Naive B cell (primary cell): ENCODE measurements around the gene PFKFB4. TPM values are rescaled to one million over a fixed set of nuclear protein-coding genes. Genes with fewer than 3 reads are reported as not detected.

ENCODE experiments used
- ATAC-seq, 2 donors: fragments of 150-1000 bp; cut with Tn5 transposase; 2 replicates each; pipeline ENCODE4 v1.10.0; 2021; ENCODE audit warnings: low read depth in 2 of 2, mild to moderate bottlenecking in 2 of 2, moderate library complexity in 2 of 2
- DNase-seq: peaks from one replicate; pipeline ENCODE4 v3.0.0; 2022
- H3K27ac Mint-ChIP-seq, 6 donors: one replicate each; pipeline ENCODE4 v1.8.0; 2020 to 2022; ENCODE audit warnings: mild to moderate bottlenecking in 6 of 6, mixed read lengths in 6 of 6, moderate library complexity in 5 of 6, inconsistent platforms in 2 of 6
- H3K27me3 Mint-ChIP-seq, 3 donors: one replicate each; pipeline ENCODE4 v1.8.0; 2021 to 2022; ENCODE audit warnings: mixed read lengths in 3 of 3, mild to moderate bottlenecking in 1 of 3
- H3K36me3 Mint-ChIP-seq, 2 donors: one replicate each; pipeline ENCODE4 v1.8.0; 2020 to 2022; ENCODE audit warnings: mixed read lengths in 2 of 2, inconsistent platforms in 1 of 2, mild to moderate bottlenecking in 1 of 2
- H3K4me1 Mint-ChIP-seq, 3 donors: one replicate each; pipeline ENCODE4 v1.8.0; 2020 to 2022; ENCODE audit warnings: mixed read lengths in 3 of 3, inconsistent platforms in 1 of 3, mild to moderate bottlenecking in 1 of 3, moderate library complexity in 1 of 3
- H3K4me3 Mint-ChIP-seq, 8 donors: one replicate each; pipeline ENCODE4 v1.8.0; 2020 to 2022; ENCODE audit warnings: mild to moderate bottlenecking in 8 of 8, mixed read lengths in 8 of 8, moderate library complexity in 8 of 8, inconsistent platforms in 2 of 8
- H3K9me3 Mint-ChIP-seq, 7 donors: one replicate each; pipeline ENCODE4 v1.8.0; 2020 to 2022; ENCODE audit warnings: mixed read lengths in 7 of 7, mild to moderate bottlenecking in 5 of 7, inconsistent platforms in 2 of 7, moderate library complexity in 1 of 7
- polyA plus RNA-seq, 6 donors: library from polyadenylated mRNA; unstranded; fragments of 300-500 nt; fragmentation: Illumina TruSeq; gene quantifications; one replicate each; pipeline ENCODE4 v1.2.3, GENCODE V29; 2021; ENCODE audit warnings: low read depth in 6 of 6

The PFKFB4 gene
- polyA plus RNA-seq, 6 donors from 2014 or later, result 0.60 to 1.7 (median 0.73) TPM; not detected in 1

DNA sequence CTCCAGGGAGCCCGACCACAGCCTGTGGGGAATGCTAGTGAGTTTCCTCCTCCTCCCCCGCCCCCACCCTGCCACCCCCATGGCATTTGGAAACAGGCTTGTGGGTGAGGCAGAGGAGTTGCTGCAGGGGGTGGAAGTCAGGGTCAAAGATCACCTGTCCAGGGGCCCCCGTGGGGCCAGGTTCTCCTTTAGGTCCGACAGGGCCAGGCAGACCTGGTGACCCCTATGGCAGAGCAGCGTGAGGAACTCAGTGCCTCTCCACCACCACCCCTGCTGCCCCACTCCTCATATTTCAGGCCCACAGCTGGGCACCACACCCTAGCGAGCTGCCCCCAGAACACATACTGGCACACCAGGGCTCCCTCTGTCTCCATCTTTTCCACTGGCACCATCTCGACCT lies 15.9 kb upstream of the PFKFB4 start:
- no peaks in the 10 kb centered on the region for H3K4me1 Mint-ChIP-seq
- H3K4me3 Mint-ChIP-seq, result no peak overlapping the region
- no peak for ATAC-seq
- no peak for DNase-seq
- no peaks in the 10 kb centered on the region for H3K36me3 Mint-ChIP-seq
- H3K9me3 Mint-ChIP-seq, result no peaks in the 10 kb centered on the region
- no peaks in the 10 kb centered on the region for H3K27me3 Mint-ChIP-seq
- H3K27ac Mint-ChIP-seq, result peak overlapping the region in 2 of 6 donors; percentile 33 to 49

DNA sequence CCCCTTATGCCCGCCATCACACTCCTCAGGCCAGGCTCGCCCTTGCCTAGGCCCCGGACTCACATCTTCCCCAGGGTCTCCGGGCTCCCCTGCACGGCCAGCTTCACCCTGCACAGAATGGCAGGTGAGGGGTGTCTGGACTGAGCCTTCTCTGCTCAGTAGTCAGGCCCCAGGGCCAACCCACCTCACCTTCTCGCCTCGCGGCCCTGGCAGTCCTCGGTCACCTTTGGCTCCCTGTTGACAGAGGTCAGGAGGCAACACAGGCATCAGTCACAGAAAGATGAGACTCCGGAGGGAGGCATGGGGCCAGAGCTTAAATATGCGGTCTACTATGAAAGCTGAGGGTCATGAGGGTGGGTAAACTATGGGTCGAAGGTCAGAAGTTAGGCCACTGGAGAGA lies 15.3 kb upstream of the PFKFB4 start:
- no peaks in the 10 kb centered on the region for H3K9me3 Mint-ChIP-seq
- H3K36me3 Mint-ChIP-seq, result no peaks in the 10 kb centered on the region
- H3K4me3 Mint-ChIP-seq, result no peak overlapping the region
- H3K27me3 Mint-ChIP-seq, result no peaks in the 10 kb centered on the region
- H3K4me1 Mint-ChIP-seq, result no peaks in the 10 kb centered on the region
- DNase-seq (no peak), ATAC-seq (no peak)
- no peak overlapping the region for H3K27ac Mint-ChIP-seq

DNA sequence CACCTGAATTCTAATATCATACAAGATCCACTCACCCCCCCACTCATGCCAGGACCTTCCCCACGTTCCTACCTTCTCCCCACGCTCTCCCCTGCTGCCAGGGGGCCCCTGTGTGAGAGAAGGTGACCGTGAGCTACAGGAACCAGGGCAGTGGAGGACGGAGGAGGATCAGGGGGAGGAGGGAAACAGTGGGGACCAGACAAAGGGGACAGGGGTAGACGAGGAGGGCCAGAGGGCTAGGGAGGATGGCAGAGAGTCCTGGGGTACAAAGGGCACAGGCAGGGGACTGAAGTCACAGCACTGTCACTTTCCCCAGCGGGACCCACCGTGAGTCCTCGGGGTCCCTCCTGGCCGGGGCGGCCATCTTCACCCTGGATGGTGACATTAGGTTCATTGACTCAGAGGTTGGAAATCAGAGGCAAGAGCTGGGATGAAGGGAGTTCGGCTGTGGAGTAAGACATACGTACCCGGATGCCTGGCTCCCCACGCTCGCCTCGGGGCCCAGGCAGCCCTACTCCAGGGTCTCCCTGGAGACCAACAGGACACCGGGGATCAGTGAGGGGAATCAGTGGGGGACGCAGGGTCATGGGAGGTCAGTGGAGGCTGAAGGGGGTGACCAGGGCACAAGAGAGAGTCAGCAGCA lies 13.3 kb upstream of the PFKFB4 start:
- DNase-seq (no peak), ATAC-seq (no peak)
- no peaks in the 10 kb centered on the region for H3K4me1 Mint-ChIP-seq
- H3K4me3 Mint-ChIP-seq, result peak overlapping the region in 1 of 8 donors; percentile 52
- H3K9me3 Mint-ChIP-seq, result no peaks in the 10 kb centered on the region
- H3K36me3 Mint-ChIP-seq, result no peaks in the 10 kb centered on the region
- H3K27ac Mint-ChIP-seq, result peak overlapping the region in 1 of 6 donors; percentile 95
- no peaks in the 10 kb centered on the region for H3K27me3 Mint-ChIP-seq

DNA sequence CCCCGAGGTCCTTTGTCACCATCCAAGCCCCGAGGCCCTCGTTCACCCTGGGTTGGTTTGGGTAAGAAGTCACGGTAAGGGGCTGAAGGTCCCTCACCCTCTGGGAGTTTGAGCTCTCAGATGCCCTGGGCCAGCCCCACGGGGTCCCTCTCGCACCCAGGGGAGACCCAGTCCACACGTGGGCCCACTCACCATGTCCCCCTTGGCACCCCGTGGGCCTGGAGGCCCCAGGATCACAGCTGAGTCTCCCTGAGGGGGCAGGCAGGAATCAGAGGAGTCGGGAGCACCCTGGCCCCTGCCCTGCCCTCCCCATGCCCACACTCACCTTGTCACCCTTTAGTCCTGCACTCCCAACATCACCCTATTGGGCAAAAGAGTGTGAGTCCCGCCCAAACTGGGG lies 12.8 kb upstream of the PFKFB4 start:
- Mint-ChIP-seq H3K9me3 (no peaks in the 10 kb centered on the region), H3K36me3 (no peaks in the 10 kb centered on the region), H3K27ac (no peak overlapping the region), H3K4me3 (peak overlapping the region in 1 of 8 donors; percentile 52), H3K27me3 (no peaks in the 10 kb centered on the region), H3K4me1 (no peaks in the 10 kb centered on the region)
- ATAC-seq (no peak), DNase-seq (no peak)

DNA sequence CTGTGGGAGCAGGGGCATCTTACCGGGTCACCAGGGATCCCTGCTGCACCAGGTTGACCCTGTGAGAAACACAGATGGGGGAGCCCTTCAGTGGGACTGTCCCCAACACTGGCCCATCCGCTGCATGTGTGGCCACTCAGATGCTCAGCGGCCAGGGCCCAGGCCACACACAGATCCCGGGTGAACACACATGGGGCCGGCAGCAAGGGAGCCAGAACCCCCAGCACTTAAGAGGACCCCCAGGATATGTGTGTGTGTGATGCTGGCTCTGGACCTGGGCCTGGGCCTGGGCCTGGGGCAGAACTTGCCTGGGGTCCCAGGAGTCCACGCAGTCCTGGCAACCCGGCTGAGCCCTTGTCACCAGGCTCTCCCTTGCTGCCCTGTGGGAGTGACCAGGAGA lies 11.9 kb upstream of the PFKFB4 start:
- H3K9me3 Mint-ChIP-seq, result no peaks in the 10 kb centered on the region
- H3K4me3 Mint-ChIP-seq, result no peak overlapping the region
- no peaks in the 10 kb centered on the region for H3K4me1 Mint-ChIP-seq
- H3K27ac Mint-ChIP-seq, result no peak overlapping the region
- no peaks in the 10 kb centered on the region for H3K27me3 Mint-ChIP-seq
- H3K36me3 Mint-ChIP-seq, result no peaks in the 10 kb centered on the region
- ATAC-seq (no peak), DNase-seq (no peak)

DNA sequence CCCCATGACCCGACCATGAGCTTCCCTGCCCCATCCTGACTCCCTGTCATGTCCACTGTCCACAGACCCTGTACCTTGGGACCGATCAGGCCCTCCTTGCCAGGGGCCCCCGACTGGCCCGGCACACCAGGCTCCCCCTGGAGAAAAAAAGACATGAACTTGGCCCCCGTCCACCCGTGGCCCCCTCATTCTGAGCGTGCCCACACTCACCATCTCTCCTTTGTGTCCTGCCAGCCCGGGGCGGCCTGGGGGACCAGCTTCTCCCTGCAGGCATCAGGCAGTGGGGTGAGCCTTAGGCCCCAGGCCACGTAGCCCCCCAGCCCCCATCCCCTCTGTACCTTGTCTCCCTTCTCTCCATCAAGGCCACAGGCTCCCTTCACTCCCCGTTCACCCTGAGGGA lies 10.9 kb upstream of the PFKFB4 start:
- H3K4me1 Mint-ChIP-seq, result no peaks in the 10 kb centered on the region
- DNase-seq (no peak), ATAC-seq (no peak)
- no peaks in the 10 kb centered on the region for H3K9me3 Mint-ChIP-seq
- H3K4me3 Mint-ChIP-seq, result no peak overlapping the region
- H3K27ac Mint-ChIP-seq, result no peak overlapping the region
- H3K27me3 Mint-ChIP-seq, result no peaks in the 10 kb centered on the region
- no peaks in the 10 kb centered on the region for H3K36me3 Mint-ChIP-seq

DNA sequence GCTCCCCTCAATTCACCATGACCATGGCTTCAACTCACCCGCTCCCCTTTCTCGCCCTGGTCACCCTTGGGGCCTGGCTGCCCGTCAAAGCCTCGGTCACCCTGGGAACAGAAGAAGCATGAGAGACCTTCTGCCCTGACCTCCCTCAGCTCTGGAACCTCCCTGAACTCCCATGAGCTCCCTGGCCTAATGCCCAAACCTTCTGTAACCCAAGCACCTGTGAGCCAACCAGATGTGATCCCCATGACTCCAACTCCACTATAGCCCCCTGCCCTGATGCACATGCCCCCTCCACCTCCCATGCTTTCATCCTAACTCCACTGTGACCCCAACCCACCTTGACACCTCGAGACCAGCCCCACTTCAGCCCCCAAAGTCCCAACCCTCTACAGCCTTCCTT lies 10.5 kb upstream of the PFKFB4 start:
- Mint-ChIP-seq H3K36me3 (no peaks in the 10 kb centered on the region), H3K9me3 (no peaks in the 10 kb centered on the region), H3K27me3 (no peaks in the 10 kb centered on the region), H3K27ac (peak overlapping the region in 2 of 6 donors; percentile 77 to 80), H3K4me1 (no peaks in the 10 kb centered on the region), H3K4me3 (no peak overlapping the region)
- no peak for ATAC-seq
- no peak for DNase-seq

DNA sequence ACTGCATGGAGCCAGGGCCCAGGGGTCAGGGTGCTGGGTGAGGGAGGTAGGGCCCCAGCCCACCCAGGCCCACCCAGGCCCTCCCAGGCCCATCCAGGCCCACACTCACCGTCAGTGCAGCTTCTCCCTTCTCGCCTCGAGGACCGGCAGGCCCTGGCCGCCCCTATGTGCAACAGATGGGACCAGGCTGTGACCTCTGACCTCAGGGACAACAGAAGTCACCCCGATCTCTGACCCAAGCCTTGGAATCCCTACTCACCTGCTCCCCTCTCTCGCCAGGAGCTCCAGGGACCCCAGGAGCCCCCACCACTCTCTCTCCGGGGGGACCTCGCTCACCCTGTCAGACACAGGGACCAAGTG lies 9.8 kb upstream of the PFKFB4 start:
- no peaks in the 10 kb centered on the region for H3K4me1 Mint-ChIP-seq

DNA sequence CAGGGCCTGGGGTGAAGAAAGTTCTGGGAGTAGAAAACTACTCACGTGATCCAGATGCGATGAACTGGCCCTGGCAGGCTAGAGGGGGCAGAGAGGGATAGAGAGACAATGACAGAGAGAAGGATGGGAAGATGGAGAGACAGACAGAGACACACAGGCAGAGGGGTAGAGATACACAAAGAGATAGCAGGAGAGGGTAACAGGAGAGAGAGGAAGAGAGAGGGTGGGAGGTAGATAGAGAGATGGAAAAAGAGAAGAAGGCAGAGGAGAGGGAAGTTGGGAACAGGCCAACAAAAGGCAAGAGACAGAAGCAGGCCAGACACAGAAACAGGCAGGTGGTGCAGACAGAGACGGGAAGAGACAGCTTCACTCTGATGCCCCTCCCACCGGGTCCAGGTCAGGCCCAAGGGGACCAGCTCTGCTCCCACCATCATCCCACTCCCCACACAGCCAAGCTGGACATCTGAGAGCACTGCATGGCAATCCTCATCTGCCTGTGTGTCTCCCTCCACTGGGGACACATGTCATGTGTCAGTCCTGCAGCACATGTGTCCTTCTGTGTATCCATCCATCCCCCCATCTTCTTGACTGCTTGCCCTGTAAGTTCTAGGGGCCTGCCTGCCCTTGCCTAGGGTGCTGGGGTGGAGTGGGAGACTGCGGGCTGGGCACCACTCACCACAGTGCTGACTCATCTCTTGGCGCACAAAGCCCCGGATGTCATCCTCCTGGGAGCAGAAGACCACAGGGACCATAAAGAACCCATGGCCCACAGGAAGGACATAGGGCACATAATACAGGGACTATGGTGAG lies 9.2 kb upstream of the PFKFB4 start:
- Mint-ChIP-seq H3K27me3 (no peaks in the 10 kb centered on the region), H3K9me3 (no peaks in the 10 kb centered on the region), H3K4me1 (peaks cover 0 to 3% (median 0%) of the 10 kb centered on the region in 3 donors), H3K27ac (peak overlapping the region in 4 of 6 donors; percentile 1 to 50 (median 11)), H3K4me3 (no peak overlapping the region), H3K36me3 (no peaks in the 10 kb centered on the region)
- DNase-seq (no peak), ATAC-seq (no peak)

More for the DNA sequence above, 9.8 kb upstream of the PFKFB4 start:
- H3K36me3 Mint-ChIP-seq, result no peaks in the 10 kb centered on the region
- ATAC-seq (no peak), DNase-seq (no peak)
- no peaks in the 10 kb centered on the region for H3K9me3 Mint-ChIP-seq
- H3K27ac Mint-ChIP-seq, result peak overlapping the region in 1 of 6 donors; percentile 61
- no peaks in the 10 kb centered on the region for H3K27me3 Mint-ChIP-seq
- no peak overlapping the region for H3K4me3 Mint-ChIP-seq

DNA sequence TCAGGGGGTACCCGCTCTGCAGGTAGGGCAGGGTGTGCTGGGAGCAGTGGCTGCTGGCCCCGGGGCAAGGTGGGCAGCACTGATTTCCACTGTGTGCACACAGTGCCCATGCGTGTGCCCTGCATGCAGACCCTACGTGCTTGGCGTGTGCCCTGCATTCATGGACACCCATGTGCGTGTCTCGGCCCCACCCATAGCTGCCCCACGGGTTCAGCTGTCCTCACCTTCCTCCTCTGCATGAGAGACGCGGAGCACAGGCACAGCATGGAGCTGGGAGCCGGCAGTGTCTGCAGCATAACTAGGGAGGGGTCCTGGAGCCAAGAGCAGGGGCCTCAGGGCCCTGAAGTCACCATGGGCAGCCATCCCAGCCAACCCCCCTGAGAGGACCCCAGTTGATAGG lies 8.6 kb upstream of the PFKFB4 start:
- H3K36me3 Mint-ChIP-seq, result no peaks in the 10 kb centered on the region
- no peaks in the 10 kb centered on the region for H3K9me3 Mint-ChIP-seq
- H3K27ac Mint-ChIP-seq, result no peak overlapping the region
- DNase-seq (no peak), ATAC-seq (no peak)
- H3K27me3 Mint-ChIP-seq, result no peaks in the 10 kb centered on the region
- H3K4me3 Mint-ChIP-seq, result no peak overlapping the region
- H3K4me1 Mint-ChIP-seq, result peaks cover 4 to 9% (median 4%) of the 10 kb centered on the region in 3 donors

DNA sequence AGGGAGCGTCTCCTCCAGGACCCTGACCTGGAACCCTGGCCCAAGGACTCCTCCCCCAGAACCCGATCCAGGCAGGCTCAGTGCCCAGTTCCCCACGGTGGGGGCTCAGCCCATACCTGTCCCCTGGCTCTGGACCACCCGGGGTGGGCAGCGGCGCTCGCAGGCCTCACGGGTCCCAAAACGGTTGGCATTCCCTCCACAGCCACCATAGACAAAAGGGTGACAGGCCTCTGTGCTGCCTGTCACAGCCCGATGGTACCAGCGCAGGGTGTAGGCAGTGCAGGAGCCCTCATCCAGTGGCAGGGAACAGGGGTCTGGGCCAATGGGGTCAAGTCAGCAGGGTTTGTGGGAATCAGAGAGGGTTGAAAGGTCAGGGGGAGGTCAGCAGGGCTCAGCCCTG lies 8.1 kb upstream of the PFKFB4 start:
- no peaks in the 10 kb centered on the region for H3K9me3 Mint-ChIP-seq
- H3K4me3 Mint-ChIP-seq, result no peak overlapping the region
- DNase-seq (no peak), ATAC-seq (no peak)
- H3K4me1 Mint-ChIP-seq, result peaks cover 9 to 14% (median 9%) of the 10 kb centered on the region in 3 donors
- H3K27me3 Mint-ChIP-seq, result no peaks in the 10 kb centered on the region
- H3K36me3 Mint-ChIP-seq, result no peaks in the 10 kb centered on the region
- no peak overlapping the region for H3K27ac Mint-ChIP-seq

DNA sequence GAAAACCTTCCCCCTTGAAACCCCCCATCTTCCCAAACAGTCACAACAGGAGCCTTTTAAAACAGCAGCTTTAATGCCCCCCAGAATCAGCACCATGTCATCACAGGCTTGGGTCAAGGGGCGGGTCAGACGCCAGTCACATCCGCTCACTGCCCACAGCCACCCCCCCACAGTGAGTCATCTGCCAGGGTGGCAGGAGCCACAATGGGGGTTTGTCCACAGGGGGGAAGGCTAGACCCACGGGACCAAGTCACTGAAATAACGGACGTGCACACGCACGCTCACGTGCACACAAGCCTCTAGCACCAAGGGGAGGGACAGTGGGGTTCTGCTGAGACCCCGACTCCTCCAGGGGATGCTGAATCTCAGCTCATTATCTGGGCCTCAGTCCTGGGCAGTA lies 7.4 kb upstream of the PFKFB4 start:
- Mint-ChIP-seq H3K4me3 (no peak overlapping the region), H3K36me3 (no peaks in the 10 kb centered on the region), H3K9me3 (no peaks in the 10 kb centered on the region), H3K27ac (no peak overlapping the region), H3K4me1 (peaks cover 9 to 19% (median 15%) of the 10 kb centered on the region in 3 donors), H3K27me3 (no peaks in the 10 kb centered on the region)
- DNase-seq (no peak), ATAC-seq (no peak)

DNA sequence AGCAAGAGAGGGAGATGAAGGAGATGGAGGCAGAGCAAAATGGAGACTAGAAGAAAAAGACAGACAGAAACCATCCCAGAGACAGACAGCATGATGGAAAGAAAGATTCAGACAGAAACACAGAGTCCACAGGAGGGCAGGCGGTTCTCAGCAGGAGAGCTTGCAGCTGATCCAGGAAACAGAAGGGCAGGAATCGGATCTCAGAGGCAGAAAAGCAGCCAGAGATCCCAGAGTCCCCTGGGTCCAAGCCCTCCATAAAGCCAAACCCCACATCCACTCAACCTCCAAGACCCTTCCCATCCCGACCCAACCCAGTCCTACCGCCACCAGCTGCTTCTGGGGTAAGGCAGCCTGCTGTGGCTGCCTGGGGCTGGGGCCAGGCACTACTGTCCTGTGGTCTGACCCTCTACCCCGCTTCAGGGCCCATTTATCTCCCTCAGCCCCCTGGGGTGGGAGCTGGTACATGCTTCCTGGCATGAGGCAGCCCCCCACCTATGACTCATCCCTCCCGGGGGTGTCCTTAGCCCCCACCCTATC lies 6.8 kb upstream of the PFKFB4 start, which contains the start of gene UCN2:
Gene UCN2 (minus strand): TSS at position 400 of the 537 bp plus-strand sequence. CDS start 657 bp downstream, outside the sequence.
- no peaks in the 10 kb centered on the region for H3K36me3 Mint-ChIP-seq
- peak within 1 kb of the TSS in 1 of 8 donors; percentile 7 for H3K4me3 Mint-ChIP-seq
- ATAC-seq (no peak), DNase-seq (no peak)
- H3K27me3 Mint-ChIP-seq, result no peaks in the 10 kb centered on the region
- H3K4me1 Mint-ChIP-seq, result peaks cover 15 to 25% (median 19%) of the 10 kb centered on the region in 3 donors
- peak within 1 kb of the TSS in 1 of 6 donors; percentile 6 for H3K27ac Mint-ChIP-seq
- H3K9me3 Mint-ChIP-seq, result no peaks in the 10 kb centered on the region
